ENCODE measurements around the gene P2RX2.

Gene P2RX2

GRCh38 chr12:132640936-132641335, 22.4 kb downstream of the P2RX2 start:
- DNase-seq, result no peak

- DNase-seq, result no peak
Measured at GRCh38 chr12:132641811-132642650, 23.5 kb downstream of the P2RX2 start.

- no peak for DNase-seq
Measured at GRCh38 chr12:132642846-132643835, 24.6 kb downstream of the P2RX2 start.

- no peak for DNase-seq
Measured at GRCh38 chr12:132646850-132647249, 28.3 kb downstream of the P2RX2 start.

- DNase-seq, result no peak
Measured at GRCh38 chr12:132647858-132648257, 29.3 kb downstream of the P2RX2 start.

GRCh38 chr12:132648616-132649225, 30.1 kb downstream of the P2RX2 start:
- no peak for DNase-seq

GRCh38 chr12:132649226-132649945, 30.8 kb downstream of the P2RX2 start:
- DNase-seq, result no peak

- DNase-seq, result peak; percentile 100
Measured at GRCh38 chr12:132651444-132652100, 33.0 kb downstream of the P2RX2 start.

- no peak for DNase-seq
Measured at GRCh38 chr12:132653567-132654290, 35.2 kb downstream of the P2RX2 start.

- DNase-seq, result no peak
Measured at GRCh38 chr12:132657004-132657727, 38.6 kb downstream of the P2RX2 start.

- DNase-seq, result no peak
Measured at GRCh38 chr12:132658149-132658894, 39.7 kb downstream of the P2RX2 start.

- DNase-seq, result no peak
Measured at GRCh38 chr12:132659146-132659545, 40.6 kb downstream of the P2RX2 start.

GRCh38 chr12:132660052-132660451, 41.5 kb downstream of the P2RX2 start:
- DNase-seq, result no peak

- no peak for DNase-seq
Measured at GRCh38 chr12:132660996-132661395, 42.4 kb downstream of the P2RX2 start.

GRCh38 chr12:132661972-132662371, 43.4 kb downstream of the P2RX2 start:
- no peak for DNase-seq

GRCh38 chr12:132662901-132663755, 44.6 kb downstream of the P2RX2 start:
- no peak for DNase-seq

- DNase-seq, result no peak
Measured at GRCh38 chr12:132664206-132665148, 45.9 kb downstream of the P2RX2 start.

GRCh38 chr12:132665149-132665491, 46.5 kb downstream of the P2RX2 start:
- no peak for DNase-seq
